Neutrophil (primary cell): ENCODE data around the gene MIGA2.
A peak's percentile ranks its signal among the peaks of the same experiment; 100 is the strongest.

ENCODE experiments used
- H3K27ac ChIP-seq: fragments of 200-600 bp; sonication (generic); 2 replicates; pipeline ENCODE4 v1.5.1; 2016; ENCODE audit warnings: mild to moderate bottlenecking, moderate library complexity
- H3K27me3 ChIP-seq: fragments of 200-600 bp; sonication (generic); 2 replicates; pipeline ENCODE4 v1.6.0; 2016; ENCODE audit warnings: mild to moderate bottlenecking
- H3K36me3 ChIP-seq: fragments of 200-600 bp; sonication (generic); 2 replicates; pipeline ENCODE4 v1.5.1; 2017
- H3K4me1 ChIP-seq, 2 experiments: fragments of 200-600 bp in 1 of 2; sonication (generic) in 1 of 2; 1 replicate in 1 of 2; 2 replicates in 1 of 2; pipeline versions ENCODE4 v1.5.1 to v1.6.1; 2013 to 2016; ENCODE audit warnings: low read depth in 1 of 2, low read length in 1 of 2, mild to moderate bottlenecking in 1 of 2, moderate library complexity in 1 of 2; ENCODE audit not compliant: control insufficient read depth in 1 of 2, insufficient read depth in 1 of 2
- H3K4me3 ChIP-seq, 2 experiments: fragments of 200-600 bp in 1 of 2; sonication (generic) in 1 of 2; 1 replicate in 1 of 2; 2 replicates in 1 of 2; pipeline ENCODE4 v1.5.1; 2013 to 2016; ENCODE audit warnings: low read depth in 1 of 2, low read length in 1 of 2, mild to moderate bottlenecking in 1 of 2, moderate library complexity in 1 of 2
- H3K9me3 ChIP-seq: fragments of 200-600 bp; sonication (generic); 2 replicates; pipeline ENCODE4 v1.5.1; 2016
- TF ChIP-seq, protein P1 (sequence below): fragments of 200-600 bp; sonication (generic); IDR thresholded peaks from 2 replicates; pipeline ENCODE4 v1.5.1; 2016; ENCODE audit warnings: antibody characterized with exemption

MIGA2 gene

DNA sequence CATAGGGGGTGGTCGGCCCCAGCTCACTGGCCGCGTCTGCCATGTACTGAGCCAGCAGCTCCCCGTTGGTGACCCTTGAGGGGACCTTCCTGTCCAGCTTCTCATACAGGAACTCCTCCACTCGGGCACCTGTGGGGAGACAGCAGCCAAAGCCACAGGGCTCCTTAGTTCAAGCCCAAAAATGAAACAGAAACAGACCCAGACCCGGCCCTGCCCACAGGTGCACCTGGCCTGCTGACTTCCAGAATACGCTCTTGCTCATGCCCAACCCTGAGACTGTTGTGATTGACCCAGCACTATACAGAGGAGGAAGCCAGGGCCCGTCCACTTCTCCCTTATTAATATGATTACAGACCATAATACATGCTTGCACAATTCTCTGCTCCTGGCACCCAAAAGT, 15.3 kb upstream of the MIGA2 start:
- Histone ChIP-seq H3K4me1 (peaks cover 0 to 5% of the 10 kb centered on the region in 2 experiments), H3K4me3 (no peak overlapping the region), H3K27me3 (no peaks in the 10 kb centered on the region), H3K9me3 (no peaks in the 10 kb centered on the region), H3K36me3 (peaks cover 10% of the 10 kb centered on the region), H3K27ac (no peak overlapping the region)
- TF ChIP-seq, protein P1, sequence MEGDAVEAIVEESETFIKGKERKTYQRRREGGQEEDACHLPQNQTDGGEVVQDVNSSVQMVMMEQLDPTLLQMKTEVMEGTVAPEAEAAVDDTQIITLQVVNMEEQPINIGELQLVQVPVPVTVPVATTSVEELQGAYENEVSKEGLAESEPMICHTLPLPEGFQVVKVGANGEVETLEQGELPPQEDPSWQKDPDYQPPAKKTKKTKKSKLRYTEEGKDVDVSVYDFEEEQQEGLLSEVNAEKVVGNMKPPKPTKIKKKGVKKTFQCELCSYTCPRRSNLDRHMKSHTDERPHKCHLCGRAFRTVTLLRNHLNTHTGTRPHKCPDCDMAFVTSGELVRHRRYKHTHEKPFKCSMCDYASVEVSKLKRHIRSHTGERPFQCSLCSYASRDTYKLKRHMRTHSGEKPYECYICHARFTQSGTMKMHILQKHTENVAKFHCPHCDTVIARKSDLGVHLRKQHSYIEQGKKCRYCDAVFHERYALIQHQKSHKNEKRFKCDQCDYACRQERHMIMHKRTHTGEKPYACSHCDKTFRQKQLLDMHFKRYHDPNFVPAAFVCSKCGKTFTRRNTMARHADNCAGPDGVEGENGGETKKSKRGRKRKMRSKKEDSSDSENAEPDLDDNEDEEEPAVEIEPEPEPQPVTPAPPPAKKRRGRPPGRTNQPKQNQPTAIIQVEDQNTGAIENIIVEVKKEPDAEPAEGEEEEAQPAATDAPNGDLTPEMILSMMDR, result no peak

DNA sequence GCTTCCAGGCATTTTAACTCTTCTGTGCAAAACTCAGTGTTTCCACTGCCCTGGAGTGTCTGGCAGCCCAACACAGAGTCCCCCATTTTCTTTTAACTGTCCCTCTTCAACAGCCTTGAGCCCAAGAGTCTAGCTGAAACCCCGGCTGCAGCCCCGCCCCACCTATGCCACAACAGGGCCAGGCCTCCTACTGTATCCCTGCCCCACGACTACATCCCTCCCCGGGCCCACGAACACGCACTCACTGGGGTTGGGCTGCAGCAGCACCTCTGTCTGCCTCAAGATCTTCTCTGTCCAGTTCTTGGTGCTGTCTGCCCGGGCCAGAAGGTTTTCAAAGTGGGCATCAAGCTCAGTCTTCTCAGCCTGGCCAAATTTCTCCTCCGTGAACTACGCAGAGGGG, 14.4 kb upstream of the MIGA2 start:
- no peak overlapping the region for H3K27ac ChIP-seq

DNA sequence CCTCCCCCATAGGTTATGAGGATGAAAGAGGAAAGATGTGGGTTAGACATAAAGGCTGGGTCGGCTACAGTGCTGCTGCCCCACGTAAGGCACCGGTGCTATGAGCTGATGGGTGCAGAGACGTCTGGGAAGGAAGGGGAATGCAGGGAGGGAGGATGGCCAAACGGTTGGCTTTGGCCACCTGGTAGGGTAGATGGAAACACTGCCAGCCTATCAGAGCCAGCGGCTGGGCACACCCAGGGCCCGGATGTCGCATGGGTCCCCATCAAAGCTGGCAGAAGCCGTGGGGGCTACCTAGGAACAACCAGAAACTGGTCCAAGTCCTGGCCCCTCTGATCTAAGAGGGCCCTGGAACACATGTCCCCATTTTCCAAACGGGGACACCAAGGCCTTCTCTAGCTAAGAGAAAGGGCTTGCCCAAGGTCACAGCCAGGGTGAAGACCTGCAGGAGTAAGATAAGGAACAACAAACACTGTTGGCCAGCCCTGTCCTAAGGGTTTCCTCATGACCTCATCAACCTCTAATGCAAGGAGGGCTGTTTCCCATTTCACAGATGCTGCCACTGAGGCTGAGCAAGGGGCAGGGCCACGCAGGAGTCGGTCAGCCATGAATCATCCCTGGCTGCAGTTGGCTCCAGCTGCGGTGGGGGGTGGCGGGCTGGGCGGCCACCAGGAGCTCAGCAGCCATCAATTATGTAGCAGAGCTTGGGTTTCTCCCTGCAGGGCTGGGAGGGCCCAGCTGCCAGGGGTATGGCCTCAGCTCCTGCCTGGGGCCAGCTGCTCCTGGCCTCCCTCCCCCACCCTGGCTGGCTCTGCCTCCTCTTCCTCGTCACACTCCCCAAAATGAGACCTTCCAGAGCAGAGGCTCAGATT, 13.2 kb upstream of the MIGA2 start:
- no peak overlapping the region for H3K27ac ChIP-seq
- H3K27me3 ChIP-seq, result no peaks in the 10 kb centered on the region
- no peak overlapping the region for H3K4me3 ChIP-seq
- no peaks in the 10 kb centered on the region for H3K9me3 ChIP-seq
- peaks cover 15 to 20% of the 10 kb centered on the region in 2 experiments for H3K4me1 ChIP-seq
- H3K36me3 ChIP-seq, result peaks cover 10% of the 10 kb centered on the region
- TF ChIP-seq, protein P1, result no peak

More for the DNA sequence above, 14.4 kb upstream of the MIGA2 start:
- no peaks in the 10 kb centered on the region for H3K9me3 ChIP-seq
- H3K4me3 ChIP-seq, result no peak overlapping the region
- H3K27me3 ChIP-seq, result no peaks in the 10 kb centered on the region
- peaks cover 6 to 11% of the 10 kb centered on the region in 2 experiments for H3K4me1 ChIP-seq
- TF ChIP-seq, protein P1, result no peak
- H3K36me3 ChIP-seq, result peaks cover 10% of the 10 kb centered on the region

DNA sequence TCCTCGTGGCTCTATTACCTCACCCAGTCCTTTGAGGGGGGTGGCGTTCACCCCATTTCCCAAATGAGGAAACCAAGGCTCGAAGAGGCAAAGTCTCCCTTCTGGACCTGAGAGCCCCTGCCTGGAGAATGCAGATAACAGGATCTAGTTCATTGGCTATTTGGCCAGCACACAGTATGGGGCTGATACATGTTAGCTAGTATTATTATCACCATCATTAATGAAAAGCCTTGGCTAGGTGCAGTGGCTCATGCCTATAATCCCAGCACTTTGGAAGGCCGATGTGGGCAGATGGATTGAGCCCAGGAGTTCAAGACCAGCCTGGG, 12.6 kb upstream of the MIGA2 start:
- Histone ChIP-seq H3K9me3 (no peaks in the 10 kb centered on the region), H3K4me3 (no peak overlapping the region), H3K27me3 (no peaks in the 10 kb centered on the region), H3K27ac (no peak overlapping the region), H3K4me1 (peaks cover 20 to 24% of the 10 kb centered on the region in 2 experiments), H3K36me3 (peaks cover 10% of the 10 kb centered on the region)
- TF ChIP-seq, protein P1, result no peak

DNA sequence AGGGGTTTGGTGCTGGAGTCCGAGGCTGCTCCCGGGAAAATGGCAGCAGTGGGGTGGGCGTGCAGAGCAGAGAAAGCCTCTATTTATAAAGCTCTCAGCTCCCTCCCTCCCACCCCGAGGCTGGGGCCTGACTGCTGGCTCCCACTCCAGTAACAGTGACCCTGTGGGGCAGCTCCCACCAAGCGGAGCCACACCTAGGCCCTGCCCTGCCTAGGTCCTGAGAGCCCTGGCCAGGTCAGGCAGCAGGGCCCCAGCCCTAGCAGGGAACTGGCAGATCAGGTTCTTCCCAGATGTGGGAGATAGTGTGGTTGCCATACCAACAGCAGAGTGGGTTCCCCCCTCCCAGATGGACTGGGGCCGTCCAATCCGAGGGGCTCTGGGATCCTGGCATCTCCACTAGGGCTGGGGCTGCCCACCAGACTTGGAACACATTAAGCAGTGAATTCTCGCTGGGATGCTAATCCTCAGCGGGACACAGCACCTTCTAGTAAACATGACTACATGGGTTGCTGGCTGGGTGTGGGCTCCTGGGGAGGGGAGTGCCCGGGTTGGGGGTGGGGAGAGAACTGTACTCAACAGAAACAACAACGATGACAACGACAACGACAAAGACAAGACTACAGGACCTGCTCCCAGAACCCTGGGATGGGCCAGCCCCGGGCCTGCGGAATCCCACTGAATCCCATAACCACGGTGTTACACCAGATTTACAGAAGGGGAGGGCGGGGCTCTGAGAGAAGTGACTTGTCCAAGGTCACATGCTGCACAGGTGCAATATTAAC, 9.8 kb upstream of the MIGA2 start:
- H3K9me3 ChIP-seq, result no peaks in the 10 kb centered on the region
- H3K27ac ChIP-seq, result no peak overlapping the region
- peaks cover 26 to 31% of the 10 kb centered on the region in 2 experiments for H3K4me1 ChIP-seq
- no peaks in the 10 kb centered on the region for H3K27me3 ChIP-seq
- H3K4me3 ChIP-seq, result peak overlapping the region in 1 of 2 experiments; percentile 68
- no peaks in the 10 kb centered on the region for H3K36me3 ChIP-seq
- TF ChIP-seq, protein P1, result no peak
